Measurements from ENCODE around the gene KIAA1755.

KIAA1755 gene

GRCh38 chr20:38196592-38196991 lies 63.9 kb downstream of the KIAA1755 start:
- TF ChIP-seq, protein P1, sequence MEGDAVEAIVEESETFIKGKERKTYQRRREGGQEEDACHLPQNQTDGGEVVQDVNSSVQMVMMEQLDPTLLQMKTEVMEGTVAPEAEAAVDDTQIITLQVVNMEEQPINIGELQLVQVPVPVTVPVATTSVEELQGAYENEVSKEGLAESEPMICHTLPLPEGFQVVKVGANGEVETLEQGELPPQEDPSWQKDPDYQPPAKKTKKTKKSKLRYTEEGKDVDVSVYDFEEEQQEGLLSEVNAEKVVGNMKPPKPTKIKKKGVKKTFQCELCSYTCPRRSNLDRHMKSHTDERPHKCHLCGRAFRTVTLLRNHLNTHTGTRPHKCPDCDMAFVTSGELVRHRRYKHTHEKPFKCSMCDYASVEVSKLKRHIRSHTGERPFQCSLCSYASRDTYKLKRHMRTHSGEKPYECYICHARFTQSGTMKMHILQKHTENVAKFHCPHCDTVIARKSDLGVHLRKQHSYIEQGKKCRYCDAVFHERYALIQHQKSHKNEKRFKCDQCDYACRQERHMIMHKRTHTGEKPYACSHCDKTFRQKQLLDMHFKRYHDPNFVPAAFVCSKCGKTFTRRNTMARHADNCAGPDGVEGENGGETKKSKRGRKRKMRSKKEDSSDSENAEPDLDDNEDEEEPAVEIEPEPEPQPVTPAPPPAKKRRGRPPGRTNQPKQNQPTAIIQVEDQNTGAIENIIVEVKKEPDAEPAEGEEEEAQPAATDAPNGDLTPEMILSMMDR (IDR thresholded peaks at IDR 0.05; ENCODE audit: insufficient read depth, low read length, poor library complexity, severe bottlenecking), result no peak
- no peak for TF ChIP-seq EZH2phosphoT487 (conservative IDR thresholded peaks at IDR 0.05; ENCODE audit: low read length)
- H3K79me2 ChIP-seq (ENCODE audit: insufficient read depth, low read length), result no peaks in the 10 kb centered on the region
- no peaks in the 10 kb centered on the region for H3K9me2 ChIP-seq (replicated peaks; ENCODE audit: insufficient read depth, low read length)
- no peaks in the 10 kb centered on the region for H3F3A ChIP-seq (ENCODE audit: insufficient read depth)
- no peak overlapping the region for H3K4me2 ChIP-seq (ENCODE audit: low read depth, low read length, poor library complexity, severe bottlenecking)
- no peaks in the 10 kb centered on the region for H3K9me3 ChIP-seq (ENCODE audit: insufficient read depth, low read length)
- H4K20me1 ChIP-seq (ENCODE audit: low read depth, low read length), result no peaks in the 10 kb centered on the region
- no peaks in the 10 kb centered on the region for H3K27me3 ChIP-seq (ENCODE audit: low read length)
- H3K27ac ChIP-seq (ENCODE audit: low read depth, low read length), result no peak overlapping the region
- no peak overlapping the region for H3K4me3 ChIP-seq (ENCODE audit: insufficient read depth, low read length, poor library complexity, severe bottlenecking)
- no peaks in the 10 kb centered on the region for H3K36me3 ChIP-seq (ENCODE audit: low read length)
- H2AFZ ChIP-seq (ENCODE audit: low read depth, low read length, severe bottlenecking), result no peak overlapping the region
- no peak overlapping the region for H3K9ac ChIP-seq (ENCODE audit: low read length)

GRCh38 chr20:38196076-38196475 lies 64.5 kb downstream of the KIAA1755 start:
- no peaks in the 10 kb centered on the region for H3K9me2 ChIP-seq (replicated peaks; ENCODE audit: insufficient read depth, low read length)
- no peak for TF ChIP-seq EZH2phosphoT487 (conservative IDR thresholded peaks at IDR 0.05; ENCODE audit: low read length)
- TF ChIP-seq, protein P1 (IDR thresholded peaks at IDR 0.05; ENCODE audit: insufficient read depth, low read length, poor library complexity, severe bottlenecking), result no peak
- H3K4me2 ChIP-seq (ENCODE audit: low read depth, low read length, poor library complexity, severe bottlenecking), result no peak overlapping the region
- no peak overlapping the region for H2AFZ ChIP-seq (ENCODE audit: low read depth, low read length, severe bottlenecking)
- H4K20me1 ChIP-seq (ENCODE audit: low read depth, low read length), result no peaks in the 10 kb centered on the region
- no peak overlapping the region for H3K9ac ChIP-seq (ENCODE audit: low read length)
- H3K27me3 ChIP-seq (ENCODE audit: low read length), result no peaks in the 10 kb centered on the region
- no peak overlapping the region for H3K4me3 ChIP-seq (ENCODE audit: insufficient read depth, low read length, poor library complexity, severe bottlenecking)
- no peaks in the 10 kb centered on the region for H3F3A ChIP-seq (ENCODE audit: insufficient read depth)
- no peak overlapping the region for H3K27ac ChIP-seq (ENCODE audit: low read depth, low read length)
- no peaks in the 10 kb centered on the region for H3K36me3 ChIP-seq (ENCODE audit: low read length)
- H3K79me2 ChIP-seq (ENCODE audit: insufficient read depth, low read length), result no peaks in the 10 kb centered on the region
- no peaks in the 10 kb centered on the region for H3K9me3 ChIP-seq (ENCODE audit: insufficient read depth, low read length)

- Histone ChIP-seq H2AFZ (ENCODE audit: low read depth, low read length, severe bottlenecking) (no peak overlapping the region), H3K9me2 (replicated peaks; ENCODE audit: insufficient read depth, low read length) (no peaks in the 10 kb centered on the region), H3K36me3 (ENCODE audit: low read length) (no peaks in the 10 kb centered on the region), H3K27me3 (ENCODE audit: low read length) (no peaks in the 10 kb centered on the region), H3K9me3 (ENCODE audit: insufficient read depth, low read length) (no peaks in the 10 kb centered on the region), H3K4me2 (ENCODE audit: low read depth, low read length, poor library complexity, severe bottlenecking) (no peak overlapping the region), H3K79me2 (ENCODE audit: insufficient read depth, low read length) (no peaks in the 10 kb centered on the region), H3K27ac (ENCODE audit: low read depth, low read length) (no peak overlapping the region), H3F3A (ENCODE audit: insufficient read depth) (no peaks in the 10 kb centered on the region), H4K20me1 (ENCODE audit: low read depth, low read length) (no peaks in the 10 kb centered on the region), H3K9ac (ENCODE audit: low read length) (no peak overlapping the region), H3K4me3 (ENCODE audit: insufficient read depth, low read length, poor library complexity, severe bottlenecking) (no peak overlapping the region)
- no peak for TF ChIP-seq EZH2phosphoT487 (conservative IDR thresholded peaks at IDR 0.05; ENCODE audit: low read length)
- TF ChIP-seq, protein P1 (IDR thresholded peaks at IDR 0.05; ENCODE audit: insufficient read depth, low read length, poor library complexity, severe bottlenecking), result no peak
Measured at GRCh38 chr20:38195521-38195920, 65.0 kb downstream of the KIAA1755 start.

All from SU-DHL-6 (cell line).